ENCODE data around the gene SYK.

The SYK gene

DNA sequence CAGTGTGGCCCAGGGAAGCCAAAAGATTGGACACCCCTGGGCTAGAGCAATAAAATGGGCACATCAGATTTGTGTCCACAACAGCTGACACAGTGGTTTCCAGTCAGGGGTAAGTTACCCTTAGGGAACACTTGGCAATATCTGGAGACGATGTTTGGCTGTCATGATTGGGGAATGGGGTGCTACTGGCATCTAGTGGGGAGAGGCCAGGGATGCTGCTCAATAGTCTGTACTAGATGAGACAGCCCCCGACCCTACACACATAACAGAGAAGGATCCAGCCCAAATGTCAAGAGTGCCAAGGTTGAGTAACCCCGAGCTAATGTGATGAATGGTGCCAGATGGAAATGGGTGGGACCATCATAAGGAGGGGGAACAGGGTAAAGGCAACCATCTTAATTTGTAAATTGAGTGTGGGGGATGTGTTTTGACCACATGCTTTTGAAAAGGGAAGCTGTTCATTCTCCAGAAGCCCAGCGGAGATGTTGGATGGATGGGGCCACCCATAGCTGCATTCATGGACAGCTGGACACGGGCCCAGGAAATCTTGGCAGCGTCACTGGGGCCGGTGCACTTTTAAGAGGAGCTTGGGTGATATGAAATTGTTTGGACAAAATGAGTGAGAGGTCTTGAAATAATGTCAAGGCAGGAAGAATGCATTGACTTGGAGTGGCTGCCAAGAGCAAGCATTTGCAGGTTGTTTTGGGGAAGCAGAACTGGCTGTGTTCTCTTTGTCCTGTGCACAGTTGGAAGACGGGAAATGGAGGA lies 33.4 kb downstream of the SYK start:
- TF ChIP-seq, protein P1, sequence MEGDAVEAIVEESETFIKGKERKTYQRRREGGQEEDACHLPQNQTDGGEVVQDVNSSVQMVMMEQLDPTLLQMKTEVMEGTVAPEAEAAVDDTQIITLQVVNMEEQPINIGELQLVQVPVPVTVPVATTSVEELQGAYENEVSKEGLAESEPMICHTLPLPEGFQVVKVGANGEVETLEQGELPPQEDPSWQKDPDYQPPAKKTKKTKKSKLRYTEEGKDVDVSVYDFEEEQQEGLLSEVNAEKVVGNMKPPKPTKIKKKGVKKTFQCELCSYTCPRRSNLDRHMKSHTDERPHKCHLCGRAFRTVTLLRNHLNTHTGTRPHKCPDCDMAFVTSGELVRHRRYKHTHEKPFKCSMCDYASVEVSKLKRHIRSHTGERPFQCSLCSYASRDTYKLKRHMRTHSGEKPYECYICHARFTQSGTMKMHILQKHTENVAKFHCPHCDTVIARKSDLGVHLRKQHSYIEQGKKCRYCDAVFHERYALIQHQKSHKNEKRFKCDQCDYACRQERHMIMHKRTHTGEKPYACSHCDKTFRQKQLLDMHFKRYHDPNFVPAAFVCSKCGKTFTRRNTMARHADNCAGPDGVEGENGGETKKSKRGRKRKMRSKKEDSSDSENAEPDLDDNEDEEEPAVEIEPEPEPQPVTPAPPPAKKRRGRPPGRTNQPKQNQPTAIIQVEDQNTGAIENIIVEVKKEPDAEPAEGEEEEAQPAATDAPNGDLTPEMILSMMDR (IDR thresholded peaks at IDR 0.05; ENCODE audit: insufficient read depth, low read depth, low read length, missing control alignments), result peak; percentile 17
- H3K4me3 ChIP-seq (ENCODE audit: low read depth, low read length), result no peak overlapping the region
- no peak for DNase-seq (ENCODE audit: low read depth)

DNA sequence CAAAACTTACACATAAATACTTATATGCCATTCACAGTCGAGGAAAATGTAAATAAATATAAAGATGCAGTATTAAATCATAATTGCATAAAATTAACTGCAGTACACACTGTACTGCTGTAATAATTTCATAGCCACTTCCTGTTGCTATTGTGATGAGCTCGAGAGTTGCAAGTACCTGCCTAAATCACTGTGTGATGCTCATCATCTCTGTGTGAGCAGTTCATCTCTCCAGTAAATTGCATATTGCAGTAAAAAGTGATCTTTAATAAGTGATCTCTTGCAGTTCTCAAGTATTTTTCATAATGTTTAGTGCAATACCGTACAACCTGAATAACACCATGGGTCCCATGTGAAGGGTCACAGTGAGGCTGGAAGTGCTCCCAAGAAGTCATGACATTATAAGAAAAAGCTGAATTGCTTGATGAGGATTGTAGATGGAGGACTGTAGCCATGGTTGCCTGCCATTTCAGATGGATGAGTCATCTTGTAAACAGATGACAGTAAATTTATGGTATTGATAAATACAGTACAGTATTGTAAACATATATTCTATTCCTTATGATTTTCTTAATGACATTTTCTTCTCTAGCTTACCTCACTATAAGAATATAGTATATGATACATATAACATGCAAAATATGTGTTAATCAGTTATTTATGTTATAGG lies 34.9 kb downstream of the SYK start:
- TF ChIP-seq, protein P1 (IDR thresholded peaks at IDR 0.05; ENCODE audit: insufficient read depth, low read depth, low read length, missing control alignments), result no peak
- no peak overlapping the region for H3K4me3 ChIP-seq (ENCODE audit: low read depth, low read length)
- DNase-seq (ENCODE audit: low read depth), result no peak

DNA sequence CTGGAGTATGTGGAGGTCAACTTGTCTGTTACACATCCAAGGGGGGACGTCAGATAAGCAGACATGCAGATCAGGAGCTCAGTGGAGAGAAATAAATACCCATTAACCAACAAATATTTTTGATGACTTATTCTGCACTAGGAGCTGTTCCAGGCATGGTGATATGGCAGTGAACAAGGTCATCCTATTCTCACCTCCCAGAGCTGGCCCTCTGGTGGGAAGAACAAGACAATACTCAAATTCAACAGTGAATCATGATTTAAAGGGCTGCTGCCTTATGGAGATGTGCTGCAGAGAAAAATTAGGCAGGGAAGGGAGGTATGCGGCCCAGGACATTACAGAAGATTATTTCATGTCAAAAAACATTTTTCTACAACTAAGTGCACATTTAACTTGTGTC lies 36.5 kb downstream of the SYK start:
- no peak for DNase-seq (ENCODE audit: low read depth)
- H3K4me3 ChIP-seq (ENCODE audit: low read depth, low read length), result no peak overlapping the region
- TF ChIP-seq, protein P1 (IDR thresholded peaks at IDR 0.05; ENCODE audit: insufficient read depth, low read depth, low read length, missing control alignments), result no peak

DNA sequence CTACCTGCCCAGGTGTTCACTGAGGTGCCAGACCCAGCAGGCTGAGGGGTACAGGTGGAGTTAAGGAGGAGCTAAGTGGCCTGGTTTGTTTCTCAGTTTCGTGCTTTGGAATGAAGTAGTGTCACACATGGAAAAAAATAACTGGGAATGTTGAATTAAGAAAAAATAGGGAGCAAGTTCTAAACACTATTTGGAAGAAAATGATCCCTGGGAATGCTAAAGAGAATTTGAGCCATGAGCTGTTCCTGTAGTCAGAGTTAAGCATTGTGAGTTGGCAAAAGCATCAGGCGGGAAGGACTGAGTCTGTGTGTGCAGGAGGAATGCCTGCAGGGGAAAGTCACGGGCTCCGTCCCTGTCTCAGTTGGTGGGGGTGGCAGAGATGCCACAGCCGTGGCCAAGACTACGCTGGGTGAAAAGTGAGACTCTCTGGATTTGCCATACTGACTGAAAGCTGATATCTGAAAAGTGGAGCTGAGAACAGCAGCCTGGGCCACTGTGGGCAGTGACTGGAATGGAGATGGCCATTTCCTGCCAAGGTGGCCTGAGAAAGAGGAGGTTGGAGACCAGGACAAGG lies 37.0 kb downstream of the SYK start:
- no peak overlapping the region for H3K4me3 ChIP-seq (ENCODE audit: low read depth, low read length)
- TF ChIP-seq, protein P1 (IDR thresholded peaks at IDR 0.05; ENCODE audit: insufficient read depth, low read depth, low read length, missing control alignments), result no peak
- no peak for DNase-seq (ENCODE audit: low read depth)

DNA sequence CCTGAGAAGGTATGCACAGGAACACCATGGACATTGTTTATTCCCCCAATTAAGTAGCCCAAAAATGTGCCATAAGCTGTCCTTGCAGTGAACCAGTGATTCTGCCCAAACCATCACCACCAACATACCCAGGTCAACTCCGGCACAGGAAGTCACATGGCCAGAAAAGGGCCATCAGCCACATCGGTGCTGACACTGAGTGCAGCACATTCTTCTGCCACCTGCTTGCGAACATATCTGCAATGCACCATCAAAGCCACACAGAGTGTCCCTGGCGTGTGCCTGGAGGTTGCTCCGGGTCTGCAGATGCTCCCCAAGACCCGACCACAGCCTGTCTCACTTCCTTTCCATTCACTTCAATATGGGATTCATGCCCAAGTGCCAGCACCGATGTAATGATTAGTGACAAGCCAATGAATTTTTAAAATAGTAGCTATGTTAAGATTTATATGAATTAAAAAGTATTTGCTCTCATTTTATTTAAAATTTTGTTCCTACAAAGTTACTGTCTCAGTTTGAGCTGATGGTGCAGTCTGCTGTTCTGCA lies 37.6 kb downstream of the SYK start:
- no peak for DNase-seq (ENCODE audit: low read depth)
- H3K4me3 ChIP-seq (ENCODE audit: low read depth, low read length), result no peak overlapping the region
- TF ChIP-seq, protein P1 (IDR thresholded peaks at IDR 0.05; ENCODE audit: insufficient read depth, low read depth, low read length, missing control alignments), result no peak

DNA sequence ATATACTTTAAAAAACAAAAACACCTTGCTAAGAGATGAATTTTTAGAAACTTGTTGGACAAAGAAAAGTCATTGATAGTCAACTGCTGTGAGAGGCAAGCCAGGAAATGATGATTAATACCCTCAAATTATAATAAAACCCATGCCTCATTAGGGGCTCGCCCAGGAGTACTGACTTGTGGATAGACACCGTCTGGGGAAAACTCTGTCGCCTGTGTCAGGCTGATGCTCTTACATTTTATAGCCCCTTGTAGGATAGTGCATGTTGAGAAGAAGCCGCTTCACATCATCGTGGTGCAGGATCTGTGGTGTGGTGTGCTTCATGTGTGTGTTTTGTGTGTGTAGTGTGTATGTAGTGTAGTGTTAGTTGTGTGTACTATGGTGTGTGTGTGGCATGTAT lies 39.1 kb downstream of the SYK start:
- H3K4me3 ChIP-seq (ENCODE audit: low read depth, low read length), result no peak overlapping the region
- no peak for DNase-seq (ENCODE audit: low read depth)
- TF ChIP-seq, protein P1 (IDR thresholded peaks at IDR 0.05; ENCODE audit: insufficient read depth, low read depth, low read length, missing control alignments), result no peak

Measured in GM12865 (cell line).